HG02678 (cell line): ENCODE data around the gene LRCH1.

Experiments used
- ATAC-seq: cut with Tn5 transposase; IDR thresholded peaks from one replicate; pipeline ENCODE4 v1.9.1; 2021; ENCODE audit warnings: mild to moderate bottlenecking, moderate library complexity; ENCODE audit not compliant: unreplicated experiment

LRCH1 gene

GRCh38 chr13:46587807-46588418 is 34.9 kb downstream of the LRCH1 start:
- peak; percentile 57 for ATAC-seq

GRCh38 chr13:46592385-46592784 is 39.4 kb downstream of the LRCH1 start:
- ATAC-seq: no peak

GRCh38 chr13:46593398-46593797 is 40.4 kb downstream of the LRCH1 start:
- ATAC-seq: peak; percentile 51

- no peak for ATAC-seq
These were observed 41.6 kb downstream of the LRCH1 start for GRCh38 chr13:46594374-46595078.

GRCh38 chr13:46595136-46595884 is 42.3 kb downstream of the LRCH1 start:
- peak; percentile 48 for ATAC-seq

- no peak for ATAC-seq
These were observed 42.9 kb downstream of the LRCH1 start for GRCh38 chr13:46595885-46596275.

- ATAC-seq: no peak
These were observed 43.5 kb downstream of the LRCH1 start for GRCh38 chr13:46596466-46596865.

- ATAC-seq: peak; percentile 43
These were observed 45.3 kb downstream of the LRCH1 start for GRCh38 chr13:46598140-46598819.

- ATAC-seq: peak; percentile 58
These were observed 45.8 kb downstream of the LRCH1 start for GRCh38 chr13:46598820-46599180.

GRCh38 chr13:46600943-46601311 is 48.0 kb downstream of the LRCH1 start:
- ATAC-seq: no peak

- ATAC-seq: no peak
These were observed 49.6 kb downstream of the LRCH1 start for GRCh38 chr13:46602531-46602930.

- ATAC-seq: no peak
These were observed 50.2 kb downstream of the LRCH1 start for GRCh38 chr13:46603165-46603603.

GRCh38 chr13:46604226-46604990 is 51.4 kb downstream of the LRCH1 start:
- ATAC-seq: no peak

- ATAC-seq: no peak
These were observed 52.3 kb downstream of the LRCH1 start for GRCh38 chr13:46605076-46605824.

- ATAC-seq: no peak
These were observed 53.0 kb downstream of the LRCH1 start for GRCh38 chr13:46605825-46606554.

- no peak for ATAC-seq
These were observed 54.0 kb downstream of the LRCH1 start for GRCh38 chr13:46606970-46607369.

GRCh38 chr13:46607768-46608564 is 55.0 kb downstream of the LRCH1 start:
- ATAC-seq: peak; percentile 49

- no peak for ATAC-seq
These were observed 56.1 kb downstream of the LRCH1 start for GRCh38 chr13:46609052-46609451.

GRCh38 chr13:46609726-46610125 is 56.8 kb downstream of the LRCH1 start:
- ATAC-seq: no peak
